Medulla oblongata (tissue), 1 donor: ENCODE data around the gene NBPF19.
A peak's percentile ranks its signal among the peaks of the same experiment; 100 is the strongest.
"Not testable (repeated sequence)": the region's sequence is repeated elsewhere in the genome, so short reads cannot be mapped to it uniquely, and the experiment has no call there.

Source experiments
- DNase-seq: peaks from one replicate; pipeline ENCODE4 v3.0.0-alpha.2; 2015; ENCODE audit errors: extremely low spot score

The NBPF19 gene

GRCh38 chr1:149474745-149475144 is at the start of gene NBPF19:
NBPF19 (plus strand) TSS chr1:149475045; CDS start chr1:149475933, 888 bp downstream.
- DNase-seq, result not testable (repeated sequence)

- DNase-seq, result not testable (repeated sequence)
Observed at GRCh38 chr1:149428317-149428716, 46.5 kb upstream of the NBPF19 start.

GRCh38 chr1:149445451-149445850 is 29.4 kb upstream of the NBPF19 start:
- peak; percentile 56 for DNase-seq

GRCh38 chr1:149452196-149452595 is 22.6 kb upstream of the NBPF19 start:
- not testable (repeated sequence) for DNase-seq

GRCh38 chr1:149452652-149453051 is 22.2 kb upstream of the NBPF19 start:
- not testable (repeated sequence) for DNase-seq

- peak; percentile 27 for DNase-seq
Observed at GRCh38 chr1:149558350-149558825, 83.5 kb downstream of the NBPF19 start.

- DNase-seq, result not testable (repeated sequence)
Observed at GRCh38 chr1:149561806-149562205, 87.0 kb downstream of the NBPF19 start.

GRCh38 chr1:149565485-149565884 is 90.6 kb downstream of the NBPF19 start:
- not testable (repeated sequence) for DNase-seq

GRCh38 chr1:149572763-149573162 is 97.9 kb downstream of the NBPF19 start:
- not testable (repeated sequence) for DNase-seq

GRCh38 chr1:149585592-149585991 is 110.7 kb downstream of the NBPF19 start:
- not testable (repeated sequence) for DNase-seq
